Measurements from ENCODE around the gene USP37. TPM values are rescaled to one million over a fixed set of nuclear protein-coding genes. Genes with fewer than 3 reads are reported as not detected.

USP37 gene
- total RNA-seq, 3 donors from 2014 or later = 30.9 to 31.4 (median 31.2) TPM

- peaks cover 3% of the 10 kb centered on the region for H3K36me3 Mint-ChIP-seq (ENCODE audit: insufficient read depth)
- no peaks in the 10 kb centered on the region for H3K9me3 Mint-ChIP-seq
- no peak overlapping the region for H3K4me3 Mint-ChIP-seq
- no peaks in the 10 kb centered on the region for H3K27me3 Mint-ChIP-seq (ENCODE audit: low read depth)
- DNase-seq (no peak), ATAC-seq (no peak)
- H3K4me1 Mint-ChIP-seq (ENCODE audit: low read depth) = peaks cover 49% of the 10 kb centered on the region
These were observed 165.7 kb downstream of the USP37 start for GRCh38 chr2:218402491-218402901.

GRCh38 chr2:218401890-218402289 is 166.3 kb downstream of the USP37 start:
- no peak for DNase-seq
- no peak for ATAC-seq
- no peaks in the 10 kb centered on the region for H3K27me3 Mint-ChIP-seq (ENCODE audit: low read depth)
- peak overlapping the region; percentile 90 for H3K4me3 Mint-ChIP-seq
- H3K4me1 Mint-ChIP-seq (ENCODE audit: low read depth) = peaks cover 51% of the 10 kb centered on the region
- H3K36me3 Mint-ChIP-seq (ENCODE audit: insufficient read depth) = peaks cover 3% of the 10 kb centered on the region
- H3K9me3 Mint-ChIP-seq = no peaks in the 10 kb centered on the region

GRCh38 chr2:218400930-218401881 is 166.9 kb downstream of the USP37 start:
- H3K4me1 Mint-ChIP-seq (ENCODE audit: low read depth) = peaks cover 53% of the 10 kb centered on the region
- ATAC-seq (no peak), DNase-seq (no peak)
- no peaks in the 10 kb centered on the region for H3K27me3 Mint-ChIP-seq (ENCODE audit: low read depth)
- H3K9me3 Mint-ChIP-seq = no peaks in the 10 kb centered on the region
- peak overlapping the region; percentile 90 for H3K4me3 Mint-ChIP-seq
- peaks cover 3% of the 10 kb centered on the region for H3K36me3 Mint-ChIP-seq (ENCODE audit: insufficient read depth)

Other genes with a start within 250 kb of the USP37 start
- not detected for gene CATIP, start 211.5 kb downstream of the USP37 start, total RNA-seq
- under 1 TPM; 0.05 to 0.61 (median 0.05) TPM for gene SLC11A1, start 186.1 kb downstream of the USP37 start, total RNA-seq
- gene CTDSP1, start 168.5 kb downstream of the USP37 start, total RNA-seq = 10 to 100 TPM; 42.8 to 58.0 (median 52.7) TPM
- gene VIL1, start 149.2 kb downstream of the USP37 start, total RNA-seq = under 1 TPM; 0.11 to 0.24 (median 0.23) TPM
- gene CNOT9, start 488 bp upstream of the USP37 start, total RNA-seq = 100 to 1,000 TPM; 111 to 126 (median 119) TPM
- gene PLCD4, start 39.5 kb upstream of the USP37 start, total RNA-seq = under 1 TPM in 2 of 3 donors, not detected in 1; 0.05 to 0.40 TPM
- 10 to 100 TPM; 68.5 to 75.5 (median 70.5) TPM for gene ZNF142, start 91.3 kb upstream of the USP37 start, total RNA-seq
- 100 to 1,000 TPM in 1 of 3 donors, 10 to 100 TPM in 2; 94.1 to 106 (median 97.4) TPM for gene BCS1L, start 91.3 kb upstream of the USP37 start, total RNA-seq
- gene RNF25, start 103.7 kb upstream of the USP37 start, total RNA-seq = 10 to 100 TPM; 25.6 to 34.6 (median 32.7) TPM
- gene STK36, start 103.7 kb upstream of the USP37 start, total RNA-seq = 10 to 100 TPM; 15.7 to 18.3 (median 15.7) TPM
- 10 to 100 TPM; 44.2 to 53.0 (median 52.5) TPM for gene TTLL4, start 142.5 kb upstream of the USP37 start, total RNA-seq
- under 1 TPM; 0.14 to 0.26 (median 0.15) TPM for gene CYP27A1, start 213.8 kb upstream of the USP37 start, total RNA-seq